CD4-positive, alpha-beta T cell treated with Interleukin-4 for 1 hour (primary cell): ENCODE data around the gene TOP2B.

Experiments
- DNase-seq, 2 donors: peaks; one replicate each; pipeline ENCODE4 v3.0.0-alpha.2; 2020 to 2022

Gene TOP2B

GRCh38 chr3:25555695-25556437 lies 108.8 kb downstream of the TOP2B start:
- DNase-seq, result no peak

DNA sequence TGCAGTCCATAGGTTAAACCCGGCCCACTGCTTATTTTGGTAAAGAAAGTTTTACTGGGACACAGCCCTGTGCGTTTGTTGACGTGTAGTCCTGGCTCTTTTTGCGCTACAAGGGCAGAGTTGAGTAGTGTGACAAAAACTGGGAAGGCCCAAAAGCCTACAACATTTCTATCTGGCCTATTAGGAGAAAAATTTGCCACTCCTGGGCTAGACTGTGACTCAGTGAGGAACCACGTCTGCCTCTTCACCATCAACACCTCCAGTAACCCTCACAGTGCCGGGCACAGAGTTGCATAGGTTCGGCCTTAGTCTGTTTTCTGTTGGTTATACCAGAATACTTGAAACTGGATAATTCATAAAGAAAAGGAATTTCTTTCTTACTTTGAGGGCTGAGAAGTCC lies 110.3 kb downstream of the TOP2B start:
- DNase-seq, result no peak

GRCh38 chr3:25552251-25552650 lies 112.5 kb downstream of the TOP2B start:
- DNase-seq, result no peak

DNA sequence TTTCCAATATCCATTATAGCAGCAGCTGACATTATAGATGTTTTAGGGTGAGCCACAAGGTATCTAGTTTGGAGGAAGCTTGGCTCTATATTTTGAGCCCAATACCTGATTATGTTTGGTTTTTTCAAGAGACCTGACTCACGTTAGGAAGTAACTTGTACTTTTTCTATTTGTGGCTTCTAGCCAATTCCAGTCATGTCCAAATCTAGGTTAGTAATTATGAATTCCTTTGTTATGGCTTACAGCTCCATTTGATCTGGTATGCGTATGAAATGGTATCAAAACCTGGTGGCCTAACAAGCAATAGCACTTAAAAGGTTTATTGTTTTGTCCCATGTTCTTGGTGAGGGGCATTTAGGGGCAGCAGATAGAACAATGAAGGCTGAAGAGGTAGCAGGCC lies 115.9 kb downstream of the TOP2B start:
- DNase-seq, result no peak

DNA sequence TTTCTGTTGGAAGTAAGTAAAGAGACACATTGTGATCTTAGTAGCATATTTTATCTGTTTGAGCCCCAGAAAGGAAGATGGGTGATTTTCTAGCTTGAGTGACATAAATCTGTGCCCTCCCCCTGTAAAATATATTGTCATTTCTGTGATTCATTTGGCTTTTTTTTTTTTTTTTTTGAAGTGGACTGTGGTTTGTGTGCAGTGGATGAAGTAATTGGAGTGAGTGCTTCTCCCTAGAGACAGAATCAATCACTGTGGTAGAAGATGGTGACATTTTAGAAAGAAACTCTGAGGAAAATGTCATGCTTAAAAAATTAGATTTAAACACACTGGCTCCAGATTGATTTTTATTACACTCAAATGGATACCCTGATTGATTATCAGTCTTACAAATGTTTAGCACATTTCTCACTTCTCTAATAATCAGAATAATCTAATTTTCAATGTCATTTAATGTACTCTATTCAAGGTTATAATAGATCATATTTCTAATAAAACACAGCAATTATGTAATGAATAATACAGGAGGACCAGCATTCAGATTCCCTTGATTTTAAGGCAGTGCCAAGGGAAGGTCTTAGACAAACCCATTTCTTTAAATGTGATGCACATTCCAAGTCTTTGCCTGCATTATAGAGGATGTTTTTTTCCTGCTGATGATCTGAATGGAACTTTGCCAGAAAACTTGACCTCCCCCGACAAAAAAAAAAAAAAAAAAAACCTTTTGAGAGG lies 116.6 kb downstream of the TOP2B start:
- DNase-seq, result no peak
